Thymus (tissue), 14 donors: Measurements from ENCODE around the gene CBY1. TPM values are rescaled to one million over a fixed set of nuclear protein-coding genes. Genes with fewer than 3 reads are reported as not detected.

Experiments
- DNase-seq, 9 donors: peaks; one replicate each; pipeline ENCODE4 v3.0.0-alpha.2; 2013; ENCODE audit warnings: low spot score in 9 of 9, low read depth in 6 of 9, missing footprints in 1 of 9
- H3K27ac ChIP-seq, 2 donors: one replicate each; pipeline ENCODE4 v1.5.1; 2013; ENCODE audit warnings: control low read depth in 1 of 2, low read depth in 1 of 2, low read length in 1 of 2, mild to moderate bottlenecking in 1 of 2, moderate library complexity in 1 of 2
- H3K27me3 ChIP-seq, 2 donors: one replicate each; pipeline ENCODE4 v1.5.1; 2013; ENCODE audit warnings: low read length in 1 of 2; ENCODE audit not compliant: control insufficient read depth in 2 of 2, insufficient read depth in 1 of 2
- H3K36me3 ChIP-seq, 2 donors: one replicate each; pipeline ENCODE4 v1.5.1; 2013; ENCODE audit warnings: low read length in 1 of 2, mild to moderate bottlenecking in 1 of 2, moderate library complexity in 1 of 2; ENCODE audit not compliant: control insufficient read depth in 2 of 2, insufficient read depth in 2 of 2
- H3K4me1 ChIP-seq, 2 donors: one replicate each; pipeline ENCODE4 v1.5.1; 2013; ENCODE audit warnings: low read length in 2 of 2; ENCODE audit not compliant: control insufficient read depth in 2 of 2, insufficient read depth in 2 of 2
- H3K4me3 ChIP-seq, 2 donors: one replicate each; pipeline ENCODE4 v1.5.1; 2013; ENCODE audit warnings: low read length in 2 of 2, control low read depth in 1 of 2, mild to moderate bottlenecking in 1 of 2
- H3K9me3 ChIP-seq, 2 donors: one replicate each; pipeline ENCODE4 v1.5.1; 2013; ENCODE audit warnings: low read length in 1 of 2, mild to moderate bottlenecking in 1 of 2; ENCODE audit not compliant: control insufficient read depth in 2 of 2, insufficient read depth in 1 of 2
- WGBS: extraction: QIAGEN DNeasy Blood & Tissue Kit; methylation state at CpG from one replicate; pipeline ENCODE4 v1.1.7; 2013; 5-methylcytosine and 5-hydroxymethylcytosine counted together
- long read RNA-seq, 10 donors: transcript quantifications; one replicate each; lab custom pipeline, GENCODE V29; 2026
- polyA plus RNA-seq: library from polyadenylated mRNA; stranded (reverse); fragments of 200-250 nt; gene quantifications from one replicate; pipeline ENCODE4 v1.2.3, GENCODE V29; 2013
- total RNA-seq: library from RNA; stranded (reverse); fragments of 120-200 nt; gene quantifications from one replicate; pipeline ENCODE4 v1.2.4, GENCODE V29; 2013
- donor health status: healthy.

Gene CBY1
- total RNA-seq (9.0 TPM), polyA plus RNA-seq (41.1 TPM)
- long read RNA-seq, donor 1, partial matches to known transcripts: 0 of 1 reads
- long read RNA-seq, donor 1, other reads (novel, unspliced or antisense): 0 of 1 reads
- long read RNA-seq, donor 2, transcript CBY1-201 (5 exons, 1,133 nt): major isoform, 12 of 12 reads
- long read RNA-seq, donor 2, partial matches to known transcripts: 0 of 12 reads
- long read RNA-seq, donor 2, other reads (novel, unspliced or antisense): 0 of 12 reads
- long read RNA-seq, donor 3, transcript CBY1-201 (5 exons, 1,133 nt): major isoform, 12 of 15 reads
- long read RNA-seq, donor 3, partial matches to known transcripts: 0 of 15 reads
- long read RNA-seq, donor 3, other reads (novel, unspliced or antisense): 0 of 15 reads
- long read RNA-seq, donor 4, partial matches to known transcripts: 0 of 4 reads
- long read RNA-seq, donor 4, other reads (novel, unspliced or antisense): 0 of 4 reads
- long read RNA-seq, donor 5, transcript CBY1-201 (5 exons, 1,133 nt): major isoform, 16 of 28 reads
- long read RNA-seq, donor 5, partial matches to known transcripts: 7 of 28 reads
- long read RNA-seq, donor 5, other reads (novel, unspliced or antisense): 0 of 28 reads
- long read RNA-seq, donor 6, partial matches to known transcripts: 0 of 5 reads
- long read RNA-seq, donor 6, other reads (novel, unspliced or antisense): 0 of 5 reads
- long read RNA-seq, donor 7, partial matches to known transcripts: 0 of 4 reads
- long read RNA-seq, donor 7, other reads (novel, unspliced or antisense): 0 of 4 reads
- long read RNA-seq, donor 8, partial matches to known transcripts: 8 of 11 reads
- long read RNA-seq, donor 8, other reads (novel, unspliced or antisense): 0 of 11 reads
- long read RNA-seq, donor 9, partial matches to known transcripts: 0 of 3 reads
- long read RNA-seq, donor 9, other reads (novel, unspliced or antisense): 0 of 3 reads
- long read RNA-seq, donor 10, partial matches to known transcripts: 0 of 5 reads
- long read RNA-seq, donor 10, other reads (novel, unspliced or antisense): 0 of 5 reads

GRCh38 chr22:38656256-38657044 lies at the start of gene CBY1, which contains the start of gene FAM227A:
Gene CBY1, plus strand, starts transcription at chr22:38656638. Its CDS starts 11,417 bp downstream, at chr22:38668055.
Gene FAM227A, minus strand, starts transcription at chr22:38656392. Its CDS starts 6,224 bp downstream, at chr22:38650168.
- Histone ChIP-seq H3K4me3 (peak within 1 kb of the TSS; percentile 78 to 92), H3K27me3 (no peaks in the 10 kb centered on the region), H3K27ac (peak within 1 kb of the TSS; percentile 80 to 81), H3K36me3 (peaks cover 0 to 2% of the 10 kb centered on the region in 2 donors), H3K9me3 (peaks cover 0 to 5% of the 10 kb centered on the region in 2 donors), H3K4me1 (peaks cover 11 to 13% of the 10 kb centered on the region in 2 donors)
- under 1% methylated on average over 66 of the region's 66 CpGs for WGBS
- DNase-seq: peak; percentile 57 to 84 (median 78)

- Histone ChIP-seq H3K4me1 (no peaks in the 10 kb centered on the region), H3K9me3 (no peaks in the 10 kb centered on the region), H3K36me3 (no peaks in the 10 kb centered on the region), H3K27ac (no peak overlapping the region), H3K4me3 (no peak overlapping the region), H3K27me3 (no peaks in the 10 kb centered on the region)
- 96% methylated on average over 3 of the region's 3 CpGs for WGBS
- DNase-seq: no peak
These were observed 48.8 kb upstream of the CBY1 start for GRCh38 chr22:38607680-38608079.

GRCh38 chr22:38608992-38609750 lies 47.3 kb upstream of the CBY1 start:
- Histone ChIP-seq H3K36me3 (no peaks in the 10 kb centered on the region), H3K4me3 (no peak overlapping the region), H3K27me3 (no peaks in the 10 kb centered on the region), H3K4me1 (no peaks in the 10 kb centered on the region), H3K9me3 (no peaks in the 10 kb centered on the region), H3K27ac (no peak overlapping the region)
- DNase-seq: no peak
- 96% methylated on average over 13 of the region's 13 CpGs for WGBS

- WGBS: 99% methylated on average over 5 of the region's 5 CpGs
- no peak overlapping the region for H3K4me3 ChIP-seq
- H3K4me1 ChIP-seq: no peaks in the 10 kb centered on the region
- H3K9me3 ChIP-seq: no peaks in the 10 kb centered on the region
- DNase-seq: no peak
- H3K36me3 ChIP-seq: no peaks in the 10 kb centered on the region
- no peaks in the 10 kb centered on the region for H3K27me3 ChIP-seq
- no peak overlapping the region for H3K27ac ChIP-seq
These were observed 46.2 kb upstream of the CBY1 start for GRCh38 chr22:38610234-38610633.

GRCh38 chr22:38611559-38611958 lies 44.9 kb upstream of the CBY1 start:
- no peaks in the 10 kb centered on the region for H3K4me1 ChIP-seq
- no peak for DNase-seq
- no peaks in the 10 kb centered on the region for H3K9me3 ChIP-seq
- H3K36me3 ChIP-seq: no peaks in the 10 kb centered on the region
- H3K4me3 ChIP-seq: no peak overlapping the region
- H3K27ac ChIP-seq: no peak overlapping the region
- no peaks in the 10 kb centered on the region for H3K27me3 ChIP-seq
- whole genome bisulfite sequencing: 97% methylated on average over 5 of the region's 5 CpGs

GRCh38 chr22:38612217-38613006 lies 44.0 kb upstream of the CBY1 start:
- no peak overlapping the region for H3K4me3 ChIP-seq
- H3K36me3 ChIP-seq: no peaks in the 10 kb centered on the region
- no peak overlapping the region for H3K27ac ChIP-seq
- H3K27me3 ChIP-seq: no peaks in the 10 kb centered on the region
- DNase-seq: no peak
- 97% methylated on average over 5 of the region's 5 CpGs for WGBS
- no peaks in the 10 kb centered on the region for H3K4me1 ChIP-seq
- peaks cover 0 to 1% of the 10 kb centered on the region in 2 donors for H3K9me3 ChIP-seq

GRCh38 chr22:38613588-38613987 lies 42.9 kb upstream of the CBY1 start:
- Histone ChIP-seq H3K27ac (no peak overlapping the region), H3K4me1 (no peaks in the 10 kb centered on the region), H3K9me3 (peaks cover 0 to 6% of the 10 kb centered on the region in 2 donors), H3K36me3 (no peaks in the 10 kb centered on the region), H3K27me3 (no peaks in the 10 kb centered on the region), H3K4me3 (no peak overlapping the region)
- 94% methylated on average over 4 of the region's 4 CpGs for WGBS
- DNase-seq: no peak
